K562 (cell line): ENCODE data around the gene ECSIT. TPM values are rescaled to one million over a fixed set of nuclear protein-coding genes. Genes with fewer than 3 reads are reported as not detected.
A peak's percentile ranks its signal among the peaks of the same experiment; 100 is the strongest.
"Not testable (repeated sequence)": the region's sequence is repeated elsewhere in the genome, so short reads cannot be mapped to it uniquely, and the experiment has no call there.

Experiments used
- ATAC-seq: fragments of 200-7000 bp; cut with Tn5 transposase; 3 replicates; pipeline ENCODE4 v1.9.1; 2020; ENCODE audit warnings: moderate library complexity
- BruUV-seq: library from RNA; stranded (reverse); fragments of 400-500 nt; replicated peaks from 2 replicates; lab custom pipeline; 2021; lab: Mats Ljungman, UMichigan
- CTCF ChIA-PET: fragments of 300-600 bp; formaldehyde crosslinking; extraction: SDS; loops from one replicate; lab custom pipeline; 2021; ENCODE audit warnings: low intra/inter-chr PET ratio; lab: Yijun Ruan, JAX
- POLR2A ChIA-PET: fragments of 300-600, 350-650 bp; sonication (Branson Sonifier 250); formaldehyde crosslinking; extraction: SDS; loops from one replicate; lab custom pipeline; 2021; ENCODE audit warnings: antibody characterized with exemption, inconsistent platforms; lab: Yijun Ruan, JAX
- DNase-seq, 4 experiments: peaks; one replicate each; pipeline versions ENCODE4 v3.0.0 to v3.0.0-alpha.2; 2011 to 2018; ENCODE audit warnings: low spot score in 3 of 4, mixed read lengths in 3 of 4; ENCODE audit errors: extremely low read depth in 1 of 4
- FAIRE-seq: peaks from 2 replicates; lab custom pipeline; 2011; peaks lifted over from hg19 to GRCh38; lab: Jason Lieb, UNC
- H2AFZ ChIP-seq: 2 replicates; pipeline ENCODE4 v1.6.0; 2011; ENCODE audit warnings: low read depth, low read length, control low read depth, inconsistent platforms
- H3K27ac ChIP-seq: fragments of 200-600 bp; 3 replicates; pipeline ENCODE4 v1.8.0; 2011; ENCODE audit warnings: low read depth, mild to moderate bottlenecking, control low read depth, inconsistent platforms, low read length, moderate library complexity, mixed read lengths; ENCODE audit errors: extremely low read depth
- H3K27me3 ChIP-seq, 2 experiments: fragments of 300-600 bp in 1 of 2; 2 replicates in 1 of 2; 3 replicates in 1 of 2; pipeline versions ENCODE4 v1.6.0 to v1.8.0; 2011; ENCODE audit warnings: inconsistent platforms in 2 of 2, low read length in 2 of 2, mild to moderate bottlenecking in 1 of 2, mixed read lengths in 1 of 2, moderate library complexity in 1 of 2; ENCODE audit not compliant: control insufficient read depth in 2 of 2, insufficient read depth in 2 of 2
- H3K36me3 ChIP-seq: fragments of 300-600 bp; 3 replicates; pipeline ENCODE4 v1.8.0; 2011; ENCODE audit warnings: mild to moderate bottlenecking, low read length, inconsistent platforms; ENCODE audit not compliant: control insufficient read depth, insufficient read depth
- H3K4me1 ChIP-seq, 2 experiments: fragments of 200-600 bp in 1 of 2; replicated peaks in 1 of 2; 2 replicates in 1 of 2; 3 replicates in 1 of 2; pipeline versions ENCODE4 v1.5.1 to v1.8.0; 2011; ENCODE audit warnings: inconsistent platforms in 2 of 2, low read length in 2 of 2, mild to moderate bottlenecking in 1 of 2, mixed read lengths in 1 of 2, moderate library complexity in 1 of 2; ENCODE audit not compliant: control insufficient read depth in 2 of 2, insufficient read depth in 2 of 2
- H3K4me2 ChIP-seq: 2 replicates; pipeline ENCODE4 v1.6.1; 2011; ENCODE audit warnings: low read length, control low read depth, inconsistent platforms, mixed read lengths; ENCODE audit not compliant: insufficient read depth
- H3K4me3 ChIP-seq: fragments of 200-600 bp; sonication (generic), shearing (Covaris generic); 2 replicates; pipeline ENCODE4 v1.5.1; 2016; ENCODE audit warnings: control low read depth, inconsistent platforms
- H3K79me2 ChIP-seq: fragments of 200-600 bp; 3 replicates; pipeline ENCODE4 v1.8.0; 2011; ENCODE audit warnings: low read length, inconsistent platforms; ENCODE audit not compliant: control insufficient read depth, insufficient read depth
- H3K9ac ChIP-seq, 2 experiments: 2 replicates each; pipeline versions ENCODE4 v1.6.0 to v1.6.1; 2011; ENCODE audit warnings: low read depth in 2 of 2, low read length in 2 of 2, control low read depth in 1 of 2, inconsistent platforms in 1 of 2, mild to moderate bottlenecking in 1 of 2, mixed read lengths in 1 of 2; ENCODE audit not compliant: insufficient read depth in 1 of 2
- H3K9me1 ChIP-seq: one replicate; pipeline ENCODE4 v1.6.0; 2011; ENCODE audit warnings: inconsistent platforms, mild to moderate bottlenecking, low read length, moderate library complexity; ENCODE audit not compliant: control insufficient read depth, insufficient read depth
- H3K9me3 ChIP-seq: replicated peaks from 2 replicates; pipeline ENCODE4 v1.5.1; 2011; ENCODE audit warnings: low read depth, low read length, inconsistent platforms; ENCODE audit not compliant: control insufficient read depth, insufficient read depth
- H4K20me1 ChIP-seq: replicated peaks from 2 replicates; pipeline ENCODE4 v1.6.1; 2011; ENCODE audit warnings: low read length, inconsistent platforms, mixed read lengths; ENCODE audit not compliant: control insufficient read depth, insufficient read depth
- BRCA1 ChIP-seq, 2 experiments: fragments of 450-650 bp in 1 of 2; sonication (generic) in 1 of 2; formaldehyde crosslinking in 1 of 2; IDR thresholded peaks; 2 replicates each; pipeline versions ENCODE4 v1.5.0 to v1.6.1; 2017 to 2020; ENCODE audit warnings: mild to moderate bottlenecking in 1 of 2, missing genetic modification reagents in 1 of 2
- CBX3 ChIP-seq, 2 experiments: IDR thresholded peaks; 1 replicate in 1 of 2; 2 replicates in 1 of 2; pipeline ENCODE4 v1.6.1; 2012; ENCODE audit warnings: inconsistent platforms in 2 of 2, low read length in 2 of 2, borderline replicate concordance in 1 of 2, control low read depth in 1 of 2
- E2F6 ChIP-seq, 2 experiments: IDR thresholded peaks; 2 replicates each; pipeline ENCODE4 v1.6.1; 2011; ENCODE audit warnings: borderline replicate concordance in 1 of 2, control low read depth in 1 of 2, low read depth in 1 of 2, low read length in 1 of 2, mild to moderate bottlenecking in 1 of 2, mixed read lengths in 1 of 2, moderate library complexity in 1 of 2; ENCODE audit not compliant: insufficient read depth in 1 of 2, insufficient read length in 1 of 2, poor library complexity in 1 of 2, severe bottlenecking in 1 of 2; ENCODE audit errors: extremely low read depth in 1 of 2
- ELF4 ChIP-seq: fragments of 450-650 bp; formaldehyde crosslinking; IDR thresholded peaks from 2 replicates; pipeline ENCODE4 v1.4.0; 2022; ENCODE audit warnings: missing genetic modification characterization
- ERF ChIP-seq: fragments of 450-650 bp; formaldehyde crosslinking; IDR thresholded peaks from 2 replicates; pipeline ENCODE4 v1.4.0; 2020; ENCODE audit warnings: mild to moderate bottlenecking, mixed read lengths
- HBP1 ChIP-seq: fragments of 450-650 bp; formaldehyde crosslinking; IDR thresholded peaks from 2 replicates; pipeline ENCODE4 v1.4.0; 2022; ENCODE audit warnings: missing genetic modification characterization
- HMG20B ChIP-seq: fragments of 250-450 bp; sonication (Bioruptor Pico); IDR thresholded peaks from 2 replicates; pipeline ENCODE4 v1.5.0; 2021; ENCODE audit warnings: mild to moderate bottlenecking
- NFIC ChIP-seq: fragments of 450-650 bp; IDR thresholded peaks from 2 replicates; pipeline ENCODE4 v1.6.1; 2017; ENCODE audit warnings: mild to moderate bottlenecking, inconsistent platforms
- NR2F6 ChIP-seq: fragments of 450-650 bp; formaldehyde crosslinking; IDR thresholded peaks from 2 replicates; pipeline ENCODE4 v1.4.0; 2020; ENCODE audit warnings: mild to moderate bottlenecking
- TEAD2 ChIP-seq: fragments of 450-650 bp; IDR thresholded peaks from 2 replicates; pipeline ENCODE4 v1.6.1; 2016; ENCODE audit warnings: missing genetic modification characterization, control low read depth, missing compliant biosample characterization
- ZNF232 ChIP-seq: sonication (generic); formaldehyde crosslinking; IDR thresholded peaks from 2 replicates; pipeline ENCODE4 v1.8.0; 2022; ENCODE audit warnings: mild to moderate bottlenecking, missing genetic modification reagents
- WGBS: fragments of 100-300 bp; shearing (Covaris generic); methylation state at CpG from one replicate; pipeline ENCODE4 v1.1.6; 2016; ENCODE audit warnings: low coverage, mixed read lengths; ENCODE audit not compliant: insufficient coverage; ENCODE audit errors: missing lambda C conversion rate; 5-methylcytosine and 5-hydroxymethylcytosine counted together
- in situ Hi-C: fragments of 300-500 bp; cut with MboI; formaldehyde crosslinking; loops from 4 replicates; pipeline ENCODE4 v1.15.0; 2018; ENCODE audit warnings: inconsistent platforms, mixed read lengths
- intact Hi-C: fragments of 100-400 bp; cut with micrococcal nuclease; formaldehyde crosslinking; loops from 2 replicates; pipeline ENCODE4 v1.14.2; 2022
- polyA plus RNA-seq, 8 experiments: library from polyadenylated mRNA; depleted of rRNA in 4 of 8; stranded (reverse) in 5 of 8; unstranded in 3 of 8; fragments of >200 nt; fragmentation: Nextera tagmentation in 2 of 8; fragmentation: Illumina TruSeq in 1 of 8; extraction: Ambion mirVana in 2 of 8; extraction: Trizol in 1 of 8; gene quantifications; 2 replicates each; pipeline versions ENCODE4 v1.2.1 to v1.2.3, GENCODE V29; 2011 to 2014; ENCODE audit warnings: inconsistent platforms in 1 of 8, missing spikeins in 1 of 8
- total RNA-seq, 7 experiments: library from RNA; depleted of rRNA in 6 of 7; stranded (reverse); fragments of >200 nt in 6 of 7; fragmentation: Illumina TruSeq in 2 of 7; extraction: Trizol in 2 of 7; gene quantifications; 2 replicates each; pipeline versions ENCODE4 v1.2.1 to v1.2.3, GENCODE V29; 2011 to 2021; ENCODE audit warnings: low replicate concordance in 1 of 7

The ECSIT gene
- total and polyA plus RNA-seq, 9 of the 15 experiments (the other 6 are each of a cell fraction or from before 2014, with no cell fraction given), result 1.1 to 82.5 (median 43.9) TPM

GRCh38 chr19:11468266-11468845 is 60.6 kb downstream of the ECSIT start:
- not testable (repeated sequence) for H3K9ac ChIP-seq
- POLR2A ChIA-PET, result interaction anchor here (1.1 kb wide), 1 partner anchor 95 kb away, joined by 3 read pairs; no protein-coding TSS in a partner anchor

GRCh38 chr19:11465600-11465999 is 63.3 kb downstream of the ECSIT start:
- H3K9ac ChIP-seq, result no peak overlapping the region
- H2AFZ ChIP-seq, result no peak overlapping the region
- no peaks in the 10 kb centered on the region for H3K79me2 ChIP-seq
- in situ Hi-C loops (no loop called here), intact Hi-C loops (no loop called here)
- POLR2A ChIA-PET, result no interaction called here
- 6% methylated on average over 3 of the region's 8 CpGs for WGBS
- FAIRE-seq (no peak), ATAC-seq (no peak), DNase-seq (no peak)
- H3K27me3 ChIP-seq, result peaks cover 7 to 44% of the 10 kb centered on the region in 2 experiments
- CTCF ChIA-PET, result no interaction called here
- H3K9me3 ChIP-seq, result no peaks in the 10 kb centered on the region
- H3K27ac ChIP-seq, result no peak overlapping the region
- no peak for TF ChIP-seq NR2F6
- TF ChIP-seq HBP1, result no peak
- no peak for TF ChIP-seq BRCA1 (IDR thresholded peaks at IDR 0.05)
- TF ChIP-seq BRCA1 (CRISPR knock-in tag; IDR thresholded peaks at IDR 0.05), result no peak
- no peak for TF ChIP-seq ELF4 (CRISPR knock-in tag)
- TF ChIP-seq ERF (CRISPR knock-in tag), result no peak
- TF ChIP-seq TEAD2 (tag), result no peak
- no peak for TF ChIP-seq E2F6 (IDR thresholded peaks at IDR 0.05; ENCODE audit: borderline replicate concordance in 1 of 2, extremely low read depth in 1 of 2, insufficient read depth in 1 of 2, insufficient read length in 1 of 2, low read depth in 1 of 2, low read length in 1 of 2, poor library complexity in 1 of 2, severe bottlenecking in 1 of 2)
- no peak for TF ChIP-seq CBX3 (IDR thresholded peaks at IDR 0.05; ENCODE audit: borderline replicate concordance in 1 of 2, low read length in 2 of 2)
- TF ChIP-seq ZNF232 (CRISPR knock-in tag), result no peak
- TF ChIP-seq HMG20B (CRISPR knock-in tag), result no peak
- H3K36me3 ChIP-seq, result no peaks in the 10 kb centered on the region
- H4K20me1 ChIP-seq, result no peaks in the 10 kb centered on the region
- H3K4me1 ChIP-seq, result peaks cover 0 to 9% of the 10 kb centered on the region in 2 experiments; a peak in 1 of 5 replicates
- H3K9me1 ChIP-seq, result no peaks in the 10 kb centered on the region
- H3K4me3 ChIP-seq, result no peak overlapping the region
- BruUV-seq, result no TSS peak
- H3K4me2 ChIP-seq, result no peak overlapping the region

More at GRCh38 chr19:11468266-11468845, 60.6 kb downstream of the ECSIT start:
- H3K79me2 ChIP-seq, H2AFZ ChIP-seq, in situ Hi-C loops, ATAC-seq, H4K20me1 ChIP-seq, intact Hi-C loops, H3K27ac ChIP-seq, BruUV-seq, DNase-seq, H3K4me1 ChIP-seq, CTCF ChIA-PET, FAIRE-seq, H3K4me2 ChIP-seq, H3K9me3 ChIP-seq, H3K4me3 ChIP-seq, H3K9me1 ChIP-seq, H3K36me3 ChIP-seq: not testable (repeated sequence)
- WGBS, result 6% methylated on average over 8 of the region's 8 CpGs
- TF ChIP-seq NFIC, result peak; percentile 58
- peaks cover 13 to 53% of the 10 kb centered on the region in 2 experiments for H3K27me3 ChIP-seq
